GM23338 (cell line): ENCODE measurements around the gene KRTAP10-1. TPM values are rescaled to one million over a fixed set of nuclear protein-coding genes. Genes with fewer than 3 reads are reported as not detected.

ENCODE experiments used
- ATAC-seq: fragments of 200-7000 bp; cut with Tn5 transposase; 3 replicates; pipeline ENCODE4 v1.9.1; 2020
- DNase-seq: peaks from one replicate; pipeline ENCODE4 v3.0.0-alpha.2; 2015; ENCODE audit warnings: low spot score
- H2AFZ ChIP-seq: fragments of 200-600 bp; sonication (generic); 2 replicates; pipeline ENCODE4 v1.8.0; 2016; ENCODE audit warnings: antibody characterized with exemption, mild to moderate bottlenecking, moderate library complexity
- H3F3A ChIP-seq: fragments of 200-600 bp; sonication (generic); replicated peaks from 2 replicates; pipeline ENCODE4 v1.8.0; 2017; ENCODE audit warnings: antibody characterized with exemption, mixed run types, low read depth
- H3K27ac ChIP-seq: fragments of 200-600 bp; sonication (generic); 2 replicates; pipeline ENCODE4 v1.6.1; 2016; ENCODE audit warnings: low read depth
- H3K27me3 ChIP-seq: fragments of 200-600 bp; sonication (generic); 2 replicates; pipeline ENCODE4 v1.8.0; 2016; ENCODE audit warnings: mild to moderate bottlenecking, mixed run types, moderate library complexity; ENCODE audit not compliant: insufficient read depth
- H3K36me3 ChIP-seq: fragments of 200-600 bp; sonication (generic); 2 replicates; pipeline ENCODE4 v1.8.0; 2016; ENCODE audit warnings: mild to moderate bottlenecking; ENCODE audit not compliant: insufficient read depth
- H3K4me1 ChIP-seq: fragments of 200-600 bp; sonication (generic); 2 replicates; pipeline ENCODE4 v1.8.0; 2016; ENCODE audit warnings: mild to moderate bottlenecking, moderate library complexity; ENCODE audit not compliant: insufficient read depth
- H3K4me2 ChIP-seq: fragments of 200-600 bp; sonication (generic); 2 replicates; pipeline ENCODE4 v1.7.1; 2017; ENCODE audit warnings: mixed run types
- H3K4me3 ChIP-seq: fragments of 200-600 bp; sonication (generic); 2 replicates; pipeline ENCODE4 v1.6.1; 2016; ENCODE audit warnings: mixed run types
- H3K79me2 ChIP-seq: fragments of 200-600 bp; sonication (generic); replicated peaks from 2 replicates; pipeline ENCODE4 v1.8.0; 2017; ENCODE audit warnings: mild to moderate bottlenecking; ENCODE audit not compliant: insufficient read depth
- H3K9me2 ChIP-seq: fragments of 200-600 bp; sonication (generic); 2 replicates; pipeline ENCODE4 v1.8.0; 2017; ENCODE audit not compliant: insufficient read depth
- H4K20me1 ChIP-seq: fragments of 200-600 bp; sonication (generic); replicated peaks from 2 replicates; pipeline ENCODE4 v1.8.0; 2017; ENCODE audit warnings: mild to moderate bottlenecking; ENCODE audit not compliant: insufficient read depth
- H3K27ac Mint-ChIP-seq: 2 replicates; pipeline ENCODE4 v1.8.0; 2020; ENCODE audit warnings: inconsistent platforms, mild to moderate bottlenecking, moderate library complexity, mixed read lengths
- H3K27me3 Mint-ChIP-seq: 3 replicates; pipeline ENCODE4 v1.8.0; 2022; ENCODE audit warnings: low read depth, mild to moderate bottlenecking, moderate library complexity, mixed read lengths, inconsistent platforms; ENCODE audit not compliant: insufficient read depth, poor library complexity
- H3K36me3 Mint-ChIP-seq: 3 replicates; pipeline ENCODE4 v1.8.0; 2021; ENCODE audit warnings: low read depth, mild to moderate bottlenecking, inconsistent platforms, moderate library complexity, mixed read lengths
- H3K4me1 Mint-ChIP-seq: 3 replicates; pipeline ENCODE4 v1.8.0; 2020; ENCODE audit warnings: mild to moderate bottlenecking, inconsistent platforms, mixed read lengths
- H3K4me3 Mint-ChIP-seq: 3 replicates; pipeline ENCODE4 v1.8.0; 2021; ENCODE audit warnings: moderate library complexity, mild to moderate bottlenecking, inconsistent platforms, mixed read lengths
- H3K9me3 Mint-ChIP-seq: 3 replicates; pipeline ENCODE4 v1.8.0; 2020; ENCODE audit warnings: moderate library complexity, mild to moderate bottlenecking, inconsistent platforms, mixed read lengths
- CREB1 ChIP-seq: fragments of 250-450 bp; sonication (Bioruptor Pico); IDR thresholded peaks from 2 replicates; pipeline ENCODE4 v1.5.0; 2020; ENCODE audit warnings: low read depth, mild to moderate bottlenecking, moderate library complexity
- EZH2 ChIP-seq: fragments of 200-600 bp; sonication (generic); IDR thresholded peaks from one replicate; pipeline ENCODE4 v1.8.0; 2017; ENCODE audit warnings: antibody characterized with exemption, mild to moderate bottlenecking, low read depth; ENCODE audit not compliant: unreplicated experiment
- EZH2phosphoT487 ChIP-seq: fragments of 200-600 bp; sonication (generic); IDR thresholded peaks from one replicate; pipeline ENCODE4 v1.8.1; 2018; ENCODE audit warnings: antibody characterized with exemption; ENCODE audit not compliant: unreplicated experiment
- JUNB ChIP-seq: IDR thresholded peaks from one replicate; pipeline ENCODE4 v1.6.1; 2016; ENCODE audit warnings: antibody characterized with exemption; ENCODE audit not compliant: unreplicated experiment
- NANOG ChIP-seq: IDR thresholded peaks from 2 replicates; pipeline ENCODE4 v1.6.1; 2016; ENCODE audit warnings: antibody characterized with exemption, borderline replicate concordance
- POLR2AphosphoS5 ChIP-seq: IDR thresholded peaks from 2 replicates; pipeline ENCODE4 v1.6.1; 2016; ENCODE audit warnings: antibody characterized with exemption, low read depth
- STAT1 ChIP-seq: IDR thresholded peaks from one replicate; pipeline ENCODE4 v1.6.1; 2016; ENCODE audit warnings: antibody characterized with exemption; ENCODE audit not compliant: unreplicated experiment
- ZNF114 ChIP-seq: fragments of 250-450 bp; sonication (Bioruptor Pico); IDR thresholded peaks from 2 replicates; pipeline ENCODE4 v1.5.0; 2020; ENCODE audit warnings: mild to moderate bottlenecking, moderate library complexity
- ZNF331 ChIP-seq: fragments of 250-450 bp; sonication (Bioruptor Pico); IDR thresholded peaks from 2 replicates; pipeline ENCODE4 v1.5.0; 2020; ENCODE audit warnings: low read depth, mild to moderate bottlenecking, moderate library complexity
- polyA plus RNA-seq: library from polyadenylated mRNA; unstranded; fragments of >200 nt; fragmentation: Nextera tagmentation; extraction: Ambion mirVana; gene quantifications from 2 replicates; pipeline ENCODE4 v1.2.1, GENCODE V29; 2016
- total RNA-seq: library from RNA; depleted of rRNA; stranded (reverse); fragments of >200 nt; shearing (Covaris generic); gene quantifications from 2 replicates; pipeline ENCODE4 v1.2.3, GENCODE V29; 2014
- TF ChIP-seq, protein P1 (sequence below): IDR thresholded peaks from one replicate; pipeline ENCODE4 v1.6.1; 2018; ENCODE audit warnings: antibody characterized with exemption; ENCODE audit not compliant: unreplicated experiment
- TF ChIP-seq, protein P2 (sequence below): fragments of 250-450 bp; sonication (Bioruptor Pico); IDR thresholded peaks from 2 replicates; pipeline ENCODE4 v1.5.0; 2020; ENCODE audit warnings: mild to moderate bottlenecking, moderate library complexity
- TF ChIP-seq, protein P3 (sequence below), 2 experiments: fragments of 200-600 bp in 1 of 2; sonication (generic) in 1 of 2; conservative IDR thresholded peaks; 2 replicates each; pipeline versions ENCODE4 v1.5.1 to v1.6.1; 2016 to 2017; ENCODE audit warnings: antibody characterized with exemption in 2 of 2, low read depth in 2 of 2, mild to moderate bottlenecking in 2 of 2, moderate library complexity in 1 of 2
- TF ChIP-seq, protein P4 (sequence below): IDR thresholded peaks from 2 replicates; pipeline ENCODE4 v1.6.1; 2016; ENCODE audit warnings: antibody characterized with exemption

Gene KRTAP10-1
- total and polyA plus RNA-seq, 2 experiments from 2014 or later: not detected

DNA sequence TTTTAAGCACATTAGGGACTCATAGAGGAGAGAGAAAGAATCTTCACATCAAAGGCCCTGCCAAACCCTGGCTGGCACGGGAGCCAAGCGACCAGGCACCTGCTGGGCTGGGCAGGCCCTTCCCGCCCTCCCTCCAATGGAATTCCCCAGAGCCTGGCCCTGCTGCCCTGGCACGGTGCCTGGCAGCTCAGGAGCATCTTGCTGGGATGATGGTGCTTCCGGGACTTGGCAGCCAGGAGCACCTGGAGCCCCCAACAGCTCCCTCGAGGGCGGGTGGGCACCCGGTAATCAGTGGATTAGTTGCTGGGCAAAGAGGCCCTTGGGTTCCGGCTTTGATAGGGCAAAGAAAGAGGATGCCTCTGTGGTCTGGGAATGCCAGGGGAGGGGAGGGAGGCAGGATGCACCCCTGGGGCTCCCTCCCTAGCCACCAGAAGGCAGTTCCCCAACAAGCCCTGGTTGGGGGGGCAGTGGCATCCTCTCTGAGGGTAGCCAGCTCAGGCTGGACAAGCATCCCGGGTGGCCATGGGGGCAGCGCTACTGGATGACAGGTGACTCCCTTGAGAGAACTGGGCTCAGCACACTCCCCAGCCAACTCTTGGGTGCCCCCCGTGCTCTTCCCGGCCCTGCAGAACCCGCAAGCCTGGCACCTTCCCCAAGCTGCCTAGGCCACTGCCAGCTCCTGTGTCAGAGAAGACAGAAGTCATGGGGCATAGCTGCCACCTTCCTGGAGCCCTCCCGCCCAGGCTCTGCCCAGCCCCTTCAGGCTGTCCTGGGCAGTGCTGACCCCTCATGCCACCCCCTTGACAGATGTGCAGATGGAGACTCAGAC is 26.4 kb downstream of the KRTAP10-1 start:
- Histone ChIP-seq H3F3A (no peaks in the 10 kb centered on the region), H3K79me2 (no peaks in the 10 kb centered on the region), H3K4me3 (no peak overlapping the region), H3K4me1 (no peaks in the 10 kb centered on the region), H4K20me1 (no peaks in the 10 kb centered on the region), H3K27ac (no peak overlapping the region), H3K36me3 (no peaks in the 10 kb centered on the region), H2AFZ (no peak overlapping the region), H3K4me2 (no peak overlapping the region), H3K9me2 (0 out of 2 replicates have a peak, but pooled peaks cover 6% of the 10 kb centered on the region), H3K27me3 (no peaks in the 10 kb centered on the region)
- Mint-ChIP-seq H3K36me3 (peaks cover 4% of the 10 kb centered on the region; the same call in 1 of the 3 replicates), H3K27me3 (peaks cover 12% of the 10 kb centered on the region), H3K9me3 (peaks cover 3% of the 10 kb centered on the region; the same call in 1 of the 3 replicates), H3K4me3 (no peak overlapping the region), H3K27ac (no peak overlapping the region), H3K4me1 (no peaks in the 10 kb centered on the region; the same call in 2 of the 3 replicates)
- no peak for TF ChIP-seq JUNB
- no peak for TF ChIP-seq ZNF114
- TF ChIP-seq ZNF331 (CRISPR knock-in tag): no peak
- no peak for TF ChIP-seq EZH2
- TF ChIP-seq, protein P1, sequence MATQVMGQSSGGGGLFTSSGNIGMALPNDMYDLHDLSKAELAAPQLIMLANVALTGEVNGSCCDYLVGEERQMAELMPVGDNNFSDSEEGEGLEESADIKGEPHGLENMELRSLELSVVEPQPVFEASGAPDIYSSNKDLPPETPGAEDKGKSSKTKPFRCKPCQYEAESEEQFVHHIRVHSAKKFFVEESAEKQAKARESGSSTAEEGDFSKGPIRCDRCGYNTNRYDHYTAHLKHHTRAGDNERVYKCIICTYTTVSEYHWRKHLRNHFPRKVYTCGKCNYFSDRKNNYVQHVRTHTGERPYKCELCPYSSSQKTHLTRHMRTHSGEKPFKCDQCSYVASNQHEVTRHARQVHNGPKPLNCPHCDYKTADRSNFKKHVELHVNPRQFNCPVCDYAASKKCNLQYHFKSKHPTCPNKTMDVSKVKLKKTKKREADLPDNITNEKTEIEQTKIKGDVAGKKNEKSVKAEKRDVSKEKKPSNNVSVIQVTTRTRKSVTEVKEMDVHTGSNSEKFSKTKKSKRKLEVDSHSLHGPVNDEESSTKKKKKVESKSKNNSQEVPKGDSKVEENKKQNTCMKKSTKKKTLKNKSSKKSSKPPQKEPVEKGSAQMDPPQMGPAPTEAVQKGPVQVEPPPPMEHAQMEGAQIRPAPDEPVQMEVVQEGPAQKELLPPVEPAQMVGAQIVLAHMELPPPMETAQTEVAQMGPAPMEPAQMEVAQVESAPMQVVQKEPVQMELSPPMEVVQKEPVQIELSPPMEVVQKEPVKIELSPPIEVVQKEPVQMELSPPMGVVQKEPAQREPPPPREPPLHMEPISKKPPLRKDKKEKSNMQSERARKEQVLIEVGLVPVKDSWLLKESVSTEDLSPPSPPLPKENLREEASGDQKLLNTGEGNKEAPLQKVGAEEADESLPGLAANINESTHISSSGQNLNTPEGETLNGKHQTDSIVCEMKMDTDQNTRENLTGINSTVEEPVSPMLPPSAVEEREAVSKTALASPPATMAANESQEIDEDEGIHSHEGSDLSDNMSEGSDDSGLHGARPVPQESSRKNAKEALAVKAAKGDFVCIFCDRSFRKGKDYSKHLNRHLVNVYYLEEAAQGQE: no peak
- TF ChIP-seq, protein P2, sequence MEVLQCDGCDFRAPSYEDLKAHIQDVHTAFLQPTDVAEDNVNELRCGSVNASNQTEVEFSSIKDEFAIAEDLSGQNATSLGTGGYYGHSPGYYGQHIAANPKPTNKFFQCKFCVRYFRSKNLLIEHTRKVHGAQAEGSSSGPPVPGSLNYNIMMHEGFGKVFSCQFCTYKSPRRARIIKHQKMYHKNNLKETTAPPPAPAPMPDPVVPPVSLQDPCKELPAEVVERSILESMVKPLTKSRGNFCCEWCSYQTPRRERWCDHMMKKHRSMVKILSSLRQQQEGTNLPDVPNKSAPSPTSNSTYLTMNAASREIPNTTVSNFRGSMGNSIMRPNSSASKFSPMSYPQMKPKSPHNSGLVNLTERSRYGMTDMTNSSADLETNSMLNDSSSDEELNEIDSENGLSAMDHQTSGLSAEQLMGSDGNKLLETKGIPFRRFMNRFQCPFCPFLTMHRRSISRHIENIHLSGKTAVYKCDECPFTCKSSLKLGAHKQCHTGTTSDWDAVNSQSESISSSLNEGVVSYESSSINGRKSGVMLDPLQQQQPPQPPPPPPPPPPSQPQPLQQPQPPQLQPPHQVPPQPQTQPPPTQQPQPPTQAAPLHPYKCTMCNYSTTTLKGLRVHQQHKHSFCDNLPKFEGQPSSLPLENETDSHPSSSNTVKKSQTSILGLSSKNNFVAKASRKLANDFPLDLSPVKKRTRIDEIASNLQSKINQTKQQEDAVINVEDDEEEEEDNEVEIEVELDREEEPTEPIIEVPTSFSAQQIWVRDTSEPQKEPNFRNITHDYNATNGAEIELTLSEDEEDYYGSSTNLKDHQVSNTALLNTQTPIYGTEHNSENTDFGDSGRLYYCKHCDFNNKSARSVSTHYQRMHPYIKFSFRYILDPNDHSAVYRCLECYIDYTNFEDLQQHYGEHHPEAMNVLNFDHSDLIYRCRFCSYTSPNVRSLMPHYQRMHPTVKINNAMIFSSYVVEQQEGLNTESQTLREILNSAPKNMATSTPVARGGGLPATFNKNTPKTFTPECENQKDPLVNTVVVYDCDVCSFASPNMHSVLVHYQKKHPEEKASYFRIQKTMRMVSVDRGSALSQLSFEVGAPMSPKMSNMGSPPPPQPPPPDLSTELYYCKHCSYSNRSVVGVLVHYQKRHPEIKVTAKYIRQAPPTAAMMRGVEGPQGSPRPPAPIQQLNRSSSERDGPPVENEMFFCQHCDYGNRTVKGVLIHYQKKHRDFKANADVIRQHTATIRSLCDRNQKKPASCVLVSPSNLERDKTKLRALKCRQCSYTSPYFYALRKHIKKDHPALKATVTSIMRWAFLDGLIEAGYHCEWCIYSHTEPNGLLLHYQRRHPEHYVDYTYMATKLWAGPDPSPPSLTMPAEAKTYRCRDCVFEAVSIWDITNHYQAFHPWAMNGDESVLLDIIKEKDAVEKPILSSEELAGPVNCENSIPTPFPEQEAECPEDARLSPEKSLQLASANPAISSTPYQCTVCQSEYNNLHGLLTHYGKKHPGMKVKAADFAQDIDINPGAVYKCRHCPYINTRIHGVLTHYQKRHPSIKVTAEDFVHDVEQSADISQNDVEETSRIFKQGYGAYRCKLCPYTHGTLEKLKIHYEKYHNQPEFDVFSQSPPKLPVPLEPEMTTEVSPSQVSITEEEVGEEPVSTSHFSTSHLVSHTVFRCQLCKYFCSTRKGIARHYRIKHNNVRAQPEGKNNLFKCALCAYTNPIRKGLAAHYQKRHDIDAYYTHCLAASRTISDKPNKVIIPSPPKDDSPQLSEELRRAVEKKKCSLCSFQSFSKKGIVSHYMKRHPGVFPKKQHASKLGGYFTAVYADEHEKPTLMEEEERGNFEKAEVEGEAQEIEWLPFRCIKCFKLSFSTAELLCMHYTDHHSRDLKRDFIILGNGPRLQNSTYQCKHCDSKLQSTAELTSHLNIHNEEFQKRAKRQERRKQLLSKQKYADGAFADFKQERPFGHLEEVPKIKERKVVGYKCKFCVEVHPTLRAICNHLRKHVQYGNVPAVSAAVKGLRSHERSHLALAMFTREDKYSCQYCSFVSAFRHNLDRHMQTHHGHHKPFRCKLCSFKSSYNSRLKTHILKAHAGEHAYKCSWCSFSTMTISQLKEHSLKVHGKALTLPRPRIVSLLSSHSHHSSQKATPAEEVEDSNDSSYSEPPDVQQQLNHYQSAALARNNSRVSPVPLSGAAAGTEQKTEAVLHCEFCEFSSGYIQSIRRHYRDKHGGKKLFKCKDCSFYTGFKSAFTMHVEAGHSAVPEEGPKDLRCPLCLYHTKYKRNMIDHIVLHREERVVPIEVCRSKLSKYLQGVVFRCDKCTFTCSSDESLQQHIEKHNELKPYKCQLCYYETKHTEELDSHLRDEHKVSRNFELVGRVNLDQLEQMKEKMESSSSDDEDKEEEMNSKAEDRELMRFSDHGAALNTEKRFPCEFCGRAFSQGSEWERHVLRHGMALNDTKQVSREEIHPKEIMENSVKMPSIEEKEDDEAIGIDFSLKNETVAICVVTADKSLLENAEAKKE (CRISPR knock-in tag): no peak
- TF ChIP-seq, protein P3, sequence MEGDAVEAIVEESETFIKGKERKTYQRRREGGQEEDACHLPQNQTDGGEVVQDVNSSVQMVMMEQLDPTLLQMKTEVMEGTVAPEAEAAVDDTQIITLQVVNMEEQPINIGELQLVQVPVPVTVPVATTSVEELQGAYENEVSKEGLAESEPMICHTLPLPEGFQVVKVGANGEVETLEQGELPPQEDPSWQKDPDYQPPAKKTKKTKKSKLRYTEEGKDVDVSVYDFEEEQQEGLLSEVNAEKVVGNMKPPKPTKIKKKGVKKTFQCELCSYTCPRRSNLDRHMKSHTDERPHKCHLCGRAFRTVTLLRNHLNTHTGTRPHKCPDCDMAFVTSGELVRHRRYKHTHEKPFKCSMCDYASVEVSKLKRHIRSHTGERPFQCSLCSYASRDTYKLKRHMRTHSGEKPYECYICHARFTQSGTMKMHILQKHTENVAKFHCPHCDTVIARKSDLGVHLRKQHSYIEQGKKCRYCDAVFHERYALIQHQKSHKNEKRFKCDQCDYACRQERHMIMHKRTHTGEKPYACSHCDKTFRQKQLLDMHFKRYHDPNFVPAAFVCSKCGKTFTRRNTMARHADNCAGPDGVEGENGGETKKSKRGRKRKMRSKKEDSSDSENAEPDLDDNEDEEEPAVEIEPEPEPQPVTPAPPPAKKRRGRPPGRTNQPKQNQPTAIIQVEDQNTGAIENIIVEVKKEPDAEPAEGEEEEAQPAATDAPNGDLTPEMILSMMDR (conservative IDR thresholded peaks at IDR 0.05; ENCODE audit: low read depth in 2 of 2): no peak
- no peak for TF ChIP-seq EZH2phosphoT487
- no peak for TF ChIP-seq STAT1
- no peak for TF ChIP-seq POLR2AphosphoS5
- TF ChIP-seq CREB1 (CRISPR knock-in tag): no peak
- TF ChIP-seq, protein P4, sequence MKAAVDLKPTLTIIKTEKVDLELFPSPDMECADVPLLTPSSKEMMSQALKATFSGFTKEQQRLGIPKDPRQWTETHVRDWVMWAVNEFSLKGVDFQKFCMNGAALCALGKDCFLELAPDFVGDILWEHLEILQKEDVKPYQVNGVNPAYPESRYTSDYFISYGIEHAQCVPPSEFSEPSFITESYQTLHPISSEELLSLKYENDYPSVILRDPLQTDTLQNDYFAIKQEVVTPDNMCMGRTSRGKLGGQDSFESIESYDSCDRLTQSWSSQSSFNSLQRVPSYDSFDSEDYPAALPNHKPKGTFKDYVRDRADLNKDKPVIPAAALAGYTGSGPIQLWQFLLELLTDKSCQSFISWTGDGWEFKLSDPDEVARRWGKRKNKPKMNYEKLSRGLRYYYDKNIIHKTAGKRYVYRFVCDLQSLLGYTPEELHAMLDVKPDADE: no peak
- no peak for TF ChIP-seq NANOG
- ATAC-seq (no peak), DNase-seq (no peak)
